GM12878 (cell line): ENCODE results near the gene CRYBG3. TPM values are rescaled to one million over a fixed set of nuclear protein-coding genes. Genes with fewer than 3 reads are reported as not detected.

ENCODE experiments used
- ATAC-seq: fragments of 200-7000 bp; cut with Tn5 transposase; 3 replicates; pipeline ENCODE4 v1.9.1; 2020; ENCODE audit warnings: mild to moderate bottlenecking, moderate library complexity
- BruUV-seq: library from RNA; stranded (reverse); fragments of 400-500 nt; replicated peaks from 2 replicates; lab custom pipeline; 2021; lab: Mats Ljungman, UMichigan
- CTCF ChIA-PET: fragments of 300-600 bp; sonication (Branson Sonifier 250); formaldehyde crosslinking; extraction: SDS; loops from one replicate; lab custom pipeline; 2021; ENCODE audit warnings: inconsistent platforms; lab: Yijun Ruan, JAX
- POLR2A ChIA-PET: fragments of 350-600 bp; formaldehyde crosslinking; extraction: SDS; loops from one replicate; lab custom pipeline; 2021; ENCODE audit warnings: inconsistent platforms; lab: Charles Lee
- RAD21 ChIA-PET: fragments of 300-600 bp; sonication (Branson Sonifier 250); formaldehyde crosslinking; loops from one replicate; lab custom pipeline; 2023; ENCODE audit warnings: antibody characterized with exemption; ENCODE audit not compliant: unreplicated experiment; lab: Charles Lee
- SMC1A ChIA-PET: fragments of 300-600 bp; sonication (Branson Sonifier 250); formaldehyde crosslinking; loops from one replicate; lab custom pipeline; 2023; ENCODE audit not compliant: unreplicated experiment, uncharacterized antibody; lab: Charles Lee
- DNase-seq: peaks from one replicate; pipeline ENCODE4 v3.0.0-alpha.2; 2011; ENCODE audit warnings: low read depth, low spot score
- FAIRE-seq: peaks from 3 replicates; lab custom pipeline; 2011; peaks lifted over from hg19 to GRCh38; lab: Jason Lieb, UNC
- H2AFZ ChIP-seq: 2 replicates; pipeline ENCODE4 v1.6.0; 2011; ENCODE audit warnings: low read depth, low read length, control low read depth; ENCODE audit not compliant: control insufficient read depth
- H3K27ac ChIP-seq: 2 replicates; pipeline ENCODE4 v1.5.1; 2011; ENCODE audit warnings: control low read depth; ENCODE audit not compliant: control insufficient read depth, insufficient read depth
- H3K27me3 ChIP-seq, 2 experiments: replicated peaks in 1 of 2; 2 replicates each; pipeline versions ENCODE4 v1.6.0 to v1.6.1; 2011; ENCODE audit warnings: low read length in 1 of 2; ENCODE audit not compliant: control insufficient read depth in 2 of 2, insufficient read depth in 2 of 2
- H3K36me3 ChIP-seq, 2 experiments: 2 replicates each; pipeline ENCODE4 v1.5.1; 2011; ENCODE audit warnings: low read length in 1 of 2; ENCODE audit not compliant: control insufficient read depth in 2 of 2, insufficient read depth in 2 of 2
- H3K4me1 ChIP-seq: 2 replicates; pipeline ENCODE4 v1.6.1; 2011; ENCODE audit warnings: mild to moderate bottlenecking, low read length, moderate library complexity, mixed read lengths; ENCODE audit not compliant: control insufficient read depth, insufficient read depth
- H3K4me2 ChIP-seq: 2 replicates; pipeline ENCODE4 v1.6.0; 2011; ENCODE audit warnings: control low read depth; ENCODE audit not compliant: control insufficient read depth, insufficient read depth
- H3K4me3 ChIP-seq: fragments of 200-600 bp; sonication (generic); 2 replicates; pipeline ENCODE4 v1.5.1; 2016
- H3K79me2 ChIP-seq: 2 replicates; pipeline ENCODE4 v1.6.0; 2011; ENCODE audit warnings: low read length; ENCODE audit not compliant: control insufficient read depth, insufficient read depth
- H3K9ac ChIP-seq: 2 replicates; pipeline ENCODE4 v1.8.0; 2011; ENCODE audit warnings: low read length, control low read depth, mixed read lengths; ENCODE audit not compliant: control insufficient read depth, insufficient read depth
- H3K9me3 ChIP-seq: replicated peaks from 3 replicates; pipeline ENCODE4 v1.5.1; 2011; ENCODE audit warnings: mild to moderate bottlenecking, low read length; ENCODE audit not compliant: control insufficient read depth, insufficient read depth
- H4K20me1 ChIP-seq: 2 replicates; pipeline ENCODE4 v1.6.0; 2011; ENCODE audit not compliant: control insufficient read depth, insufficient read depth
- CBFB ChIP-seq: IDR thresholded peaks from 2 replicates; pipeline ENCODE4 v1.6.1; 2016; ENCODE audit warnings: antibody characterized with exemption, low read depth
- CBX5 ChIP-seq: sonication (generic); IDR thresholded peaks from 2 replicates; pipeline ENCODE4 v1.6.1; 2016; ENCODE audit warnings: low read depth, moderate library complexity, mild to moderate bottlenecking, inconsistent platforms
- EP300 ChIP-seq, 2 experiments: fragments of 150-350 bp in 1 of 2; IDR thresholded peaks; 2 replicates each; pipeline ENCODE4 v1.6.1; 2011 to 2012; ENCODE audit warnings: low read depth in 2 of 2, low read length in 2 of 2, borderline replicate concordance in 1 of 2, improper control_type of control experiment in 1 of 2, inconsistent platforms in 1 of 2; ENCODE audit not compliant: control insufficient read depth in 1 of 2
- GABPA ChIP-seq: IDR thresholded peaks from 2 replicates; pipeline ENCODE4 v1.6.1; 2014; ENCODE audit warnings: antibody characterized with exemption, low read depth, mild to moderate bottlenecking, inconsistent platforms
- MTA2 ChIP-seq: fragments of 450-650 bp; IDR thresholded peaks from 2 replicates; pipeline ENCODE4 v1.6.1; 2016; ENCODE audit warnings: low read depth, mild to moderate bottlenecking, moderate library complexity
- MTA3 ChIP-seq: IDR thresholded peaks from 2 replicates; pipeline ENCODE4 v1.6.1; 2012; ENCODE audit warnings: low read length, inconsistent platforms, borderline replicate concordance
- NFXL1 ChIP-seq: fragments of 450-650 bp; IDR thresholded peaks from 2 replicates; pipeline ENCODE4 v1.6.1; 2017; ENCODE audit warnings: antibody characterized with exemption, mild to moderate bottlenecking, borderline replicate concordance
- PBX3 ChIP-seq: IDR thresholded peaks from 2 replicates; pipeline ENCODE4 v1.6.1; 2011; ENCODE audit warnings: mild to moderate bottlenecking, low read depth, low read length, moderate library complexity; ENCODE audit not compliant: insufficient replicate concordance
- PKNOX1 ChIP-seq: fragments of 450-650 bp; IDR thresholded peaks from 2 replicates; pipeline ENCODE4 v1.6.1; 2016; ENCODE audit warnings: mild to moderate bottlenecking
- POLR2A ChIP-seq: IDR thresholded peaks from 2 replicates; pipeline ENCODE4 v1.6.1; 2011; ENCODE audit warnings: low read depth, mild to moderate bottlenecking, low read length
- SIN3A ChIP-seq: IDR thresholded peaks from 2 replicates; pipeline ENCODE4 v1.6.1; 2012; ENCODE audit warnings: low read depth, low read length, improper control_type of control experiment
- WGBS: methylation state at CpG from one replicate; pipeline ENCODE4 v1.1.6; 2016; ENCODE audit warnings: low lambda C conversion rate; ENCODE audit not compliant: insufficient replicate concordance, insufficient coverage; ENCODE audit errors: missing lambda C conversion rate; 5-methylcytosine and 5-hydroxymethylcytosine counted together
- in situ Hi-C: fragments of 300-500 bp; cut with MboI; formaldehyde crosslinking; loops from 9 replicates; pipeline ENCODE4 v1.14.3; 2018; ENCODE audit warnings: mixed read lengths
- intact Hi-C: fragments of 100-400 bp; cut with micrococcal nuclease; formaldehyde crosslinking; loops from one replicate; pipeline ENCODE4 v1.14.2; 2022; ENCODE audit not compliant: unreplicated experiment
- polyA plus RNA-seq, 11 experiments: library from polyadenylated mRNA; depleted of rRNA in 4 of 11; unstranded in 6 of 11; stranded (reverse) in 5 of 11; fragments of >200 nt; fragmentation: Nextera tagmentation in 4 of 11; fragmentation: Illumina TruSeq in 1 of 11; extraction: Ambion mirVana in 4 of 11; extraction: Trizol in 1 of 11; gene quantifications; 1 replicate in 1 of 11; 2 replicates in 10 of 11; pipeline versions ENCODE4 v1.2.1 to v1.2.3, GENCODE V29; 2011 to 2016; ENCODE audit warnings: inconsistent platforms in 2 of 11, missing spikeins in 2 of 11, low read depth in 1 of 11
- total RNA-seq, 4 experiments: library from RNA; depleted of rRNA in 3 of 4; stranded (reverse); fragments of >200 nt in 3 of 4; fragmentation: Illumina TruSeq in 1 of 4; extraction: Trizol in 1 of 4; gene quantifications; 2 replicates each; pipeline versions ENCODE4 v1.2.1 to v1.2.3, GENCODE V29; 2013 to 2021

CRYBG3 gene
- total and polyA plus RNA-seq, 10 of the 15 experiments (the other 5 are each of a cell fraction or from before 2014, with no cell fraction given), result 0.11 to 5.4 (median 1.6) TPM

DNA sequence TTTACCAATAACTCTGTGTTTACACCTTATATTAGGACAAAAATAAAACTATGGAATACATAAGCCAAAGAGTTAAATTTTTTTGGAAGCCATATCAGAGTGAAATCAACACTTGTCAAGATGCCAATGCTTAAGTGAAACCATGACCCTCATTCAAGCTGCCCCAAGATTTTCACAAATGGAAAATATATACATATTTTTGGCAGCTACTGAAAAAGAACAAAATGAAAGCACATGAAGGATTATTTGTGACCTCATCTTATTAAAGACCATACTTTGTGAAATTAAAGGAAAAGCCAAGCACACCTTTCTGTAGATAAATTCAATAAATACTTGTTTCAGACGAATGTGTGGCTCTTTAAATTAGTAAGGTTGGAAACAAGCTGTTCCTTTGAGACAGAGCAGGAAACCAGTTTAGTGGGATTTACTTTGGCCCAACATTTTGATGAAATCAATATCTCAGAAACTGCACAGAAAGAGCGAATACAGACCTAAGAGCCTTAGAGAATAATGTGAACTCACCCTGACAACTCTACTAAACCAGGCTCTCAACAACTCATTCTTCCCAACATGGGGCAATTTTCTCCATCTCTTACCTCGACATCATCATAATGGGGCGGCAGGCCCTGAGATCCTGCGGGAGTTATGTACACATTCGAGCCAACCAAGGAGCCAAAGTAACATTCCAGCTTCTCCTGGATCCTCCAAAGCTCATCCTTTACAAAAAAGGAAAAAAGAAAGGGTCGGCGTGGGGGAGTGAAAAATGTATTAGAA is 139.4 kb downstream of the CRYBG3 start:
- Histone ChIP-seq H3K36me3 (peaks cover 6 to 25% of the 10 kb centered on the region in 2 experiments; a peak in 3 of 4 replicates), H3K27me3 (no peaks in the 10 kb centered on the region), H3K4me2 (no peak overlapping the region), H3K79me2 (peaks cover 21% of the 10 kb centered on the region), H3K9me3 (no peaks in the 10 kb centered on the region), H3K4me1 (no peaks in the 10 kb centered on the region), H4K20me1 (no peaks in the 10 kb centered on the region; the same call in 1 of the 2 replicates), H3K4me3 (no peak overlapping the region), H2AFZ (no peak overlapping the region), H3K9ac (no peak overlapping the region), H3K27ac (no peak overlapping the region)
- WGBS, result 91% methylated on average over 8 of the region's 8 CpGs
- no TSS peak for BruUV-seq
- in situ Hi-C loops (no loop called here), intact Hi-C loops (no loop called here)
- DNase-seq (no peak), ATAC-seq (no peak), FAIRE-seq (no peak)
- ChIA-PET POLR2A (interaction anchor here (1.8 kb wide), 1 partner anchor 10 kb away, joined by 3 read pairs; no protein-coding TSS in a partner anchor), SMC1A (interaction anchor here (0.9 to 1.8 kb wide), 5 partner anchors 8 to 66 kb away, joined by 3 to 4 read pairs (median 3); no protein-coding TSS in a partner anchor), RAD21 (interaction anchor here (1.5 kb wide), 1 partner anchor 10 kb away, joined by 4 read pairs; no protein-coding TSS in a partner anchor), CTCF (interaction anchor here (1.2 to 1.3 kb wide), 2 partner anchors 42 to 62 kb away, joined by 3 read pairs; no protein-coding TSS in a partner anchor)
- TF ChIP-seq POLR2A (no peak), MTA2 (no peak), PKNOX1 (no peak), CBFB (no peak), GABPA (no peak), MTA3 (no peak), PBX3 (no peak), EP300 (IDR thresholded peaks at IDR 0.05; ENCODE audit: borderline replicate concordance in 1 of 2, control insufficient read depth in 1 of 2, low read depth in 2 of 2, low read length in 2 of 2) (no peak), NFXL1 (no peak), CBX5 (no peak), SIN3A (no peak)
